HG03565 (cell line): ENCODE data around the gene FNBP1.

ENCODE experiments used
- ATAC-seq: cut with Tn5 transposase; IDR thresholded peaks from one replicate; pipeline ENCODE4 v1.9.1; 2021; ENCODE audit warnings: mild to moderate bottlenecking, moderate library complexity; ENCODE audit not compliant: unreplicated experiment

FNBP1 gene

GRCh38 chr9:129879991-129880653, 162.9 kb downstream of the FNBP1 start:
- ATAC-seq, result no peak

- no peak for ATAC-seq
Observed at GRCh38 chr9:129879103-129879699, 163.8 kb downstream of the FNBP1 start.

GRCh38 chr9:129878291-129878690, 164.7 kb downstream of the FNBP1 start:
- ATAC-seq, result no peak

GRCh38 chr9:129876815-129877214, 166.2 kb downstream of the FNBP1 start:
- ATAC-seq, result no peak

- ATAC-seq, result no peak
Observed at GRCh38 chr9:129875687-129876395, 167.1 kb downstream of the FNBP1 start.

GRCh38 chr9:129875181-129875611, 167.8 kb downstream of the FNBP1 start:
- ATAC-seq, result no peak

GRCh38 chr9:129874261-129875101, 168.5 kb downstream of the FNBP1 start:
- ATAC-seq, result no peak

- ATAC-seq, result no peak
Observed at GRCh38 chr9:129873563-129874190, 169.3 kb downstream of the FNBP1 start.

GRCh38 chr9:129871046-129871445, 171.9 kb downstream of the FNBP1 start:
- no peak for ATAC-seq

- no peak for ATAC-seq
Observed at GRCh38 chr9:129869585-129870501, 173.1 kb downstream of the FNBP1 start.

GRCh38 chr9:129868872-129869486, 174.0 kb downstream of the FNBP1 start:
- ATAC-seq, result no peak

GRCh38 chr9:129868023-129868871, 174.7 kb downstream of the FNBP1 start:
- no peak for ATAC-seq

- no peak for ATAC-seq
Observed at GRCh38 chr9:129867136-129868022, 175.6 kb downstream of the FNBP1 start.

- no peak for ATAC-seq
Observed at GRCh38 chr9:129866394-129867135, 176.4 kb downstream of the FNBP1 start.

- no peak for ATAC-seq
Observed at GRCh38 chr9:129865668-129866320, 177.2 kb downstream of the FNBP1 start.

GRCh38 chr9:129864991-129865647, 177.9 kb downstream of the FNBP1 start:
- no peak for ATAC-seq
